ENCODE data around the gene RBM24. TPM values are rescaled to one million over a fixed set of nuclear protein-coding genes. Genes with fewer than 3 reads are reported as not detected.

RBM24 gene
- total RNA-seq, 1 donor from 2014 or later: 10.8 TPM

GRCh38 chr6:17339308-17339670 is 58.1 kb downstream of the RBM24 start:
- no peaks in the 10 kb centered on the region for H3K27me3 Mint-ChIP-seq (ENCODE audit: low read depth)
- TF ChIP-seq CTCF (IDR thresholded peaks at IDR 0.05): no peak
- DNase-seq (ENCODE audit: low spot score): no peak
- H3K4me1 Mint-ChIP-seq (ENCODE audit: low read depth): peaks cover 10% of the 10 kb centered on the region
- H3K36me3 Mint-ChIP-seq (ENCODE audit: low read depth): no peaks in the 10 kb centered on the region
- no peak overlapping the region for H3K27ac Mint-ChIP-seq (ENCODE audit: unreplicated experiment)
- H3K9me3 Mint-ChIP-seq (ENCODE audit: low read depth): peaks cover 11% of the 10 kb centered on the region
- no peak overlapping the region for H3K4me3 Mint-ChIP-seq (ENCODE audit: unreplicated experiment)

GRCh38 chr6:17341117-17341805 is 60.1 kb downstream of the RBM24 start:
- Mint-ChIP-seq H3K36me3 (ENCODE audit: low read depth) (no peaks in the 10 kb centered on the region), H3K27ac (ENCODE audit: unreplicated experiment) (no peak overlapping the region), H3K4me1 (ENCODE audit: low read depth) (peaks cover 5% of the 10 kb centered on the region), H3K9me3 (ENCODE audit: low read depth) (peaks cover 9% of the 10 kb centered on the region), H3K4me3 (ENCODE audit: unreplicated experiment) (no peak overlapping the region), H3K27me3 (ENCODE audit: low read depth) (no peaks in the 10 kb centered on the region)
- no peak for DNase-seq (ENCODE audit: low spot score)
- TF ChIP-seq CTCF (IDR thresholded peaks at IDR 0.05): no peak

GRCh38 chr6:17341891-17342290 is 60.7 kb downstream of the RBM24 start:
- H3K4me1 Mint-ChIP-seq (ENCODE audit: low read depth): no peaks in the 10 kb centered on the region
- H3K36me3 Mint-ChIP-seq (ENCODE audit: low read depth): no peaks in the 10 kb centered on the region
- H3K9me3 Mint-ChIP-seq (ENCODE audit: low read depth): peaks cover 4% of the 10 kb centered on the region
- DNase-seq (ENCODE audit: low spot score): no peak
- no peak for TF ChIP-seq CTCF (IDR thresholded peaks at IDR 0.05)
- no peaks in the 10 kb centered on the region for H3K27me3 Mint-ChIP-seq (ENCODE audit: low read depth)
- H3K4me3 Mint-ChIP-seq (ENCODE audit: unreplicated experiment): no peak overlapping the region
- no peak overlapping the region for H3K27ac Mint-ChIP-seq (ENCODE audit: unreplicated experiment)

GRCh38 chr6:17343215-17343614 is 62.1 kb downstream of the RBM24 start:
- Mint-ChIP-seq H3K36me3 (ENCODE audit: low read depth) (no peaks in the 10 kb centered on the region), H3K9me3 (ENCODE audit: low read depth) (peaks cover 4% of the 10 kb centered on the region)
- no peak for TF ChIP-seq CTCF (IDR thresholded peaks at IDR 0.05)

More at GRCh38 chr6:17343215-17343614, 62.1 kb downstream of the RBM24 start:
- H3K27me3 Mint-ChIP-seq (ENCODE audit: low read depth): no peaks in the 10 kb centered on the region
- H3K4me3 Mint-ChIP-seq (ENCODE audit: unreplicated experiment): no peak overlapping the region
- no peak for DNase-seq (ENCODE audit: low spot score)
- no peaks in the 10 kb centered on the region for H3K4me1 Mint-ChIP-seq (ENCODE audit: low read depth)
- no peak overlapping the region for H3K27ac Mint-ChIP-seq (ENCODE audit: unreplicated experiment)

Other genes with a start within 250 kb of the RBM24 start
- not detected in 3 replicates for gene STMND1, start 179.3 kb upstream of the RBM24 start, total RNA-seq
- gene CAP2, start 112.2 kb downstream of the RBM24 start, total RNA-seq: 76.6 to 90.4 TPM (median 86.1 TPM) in 3 replicates

Data from chondrocyte (in vitro differentiated cells).